Mucosa of descending colon (tissue), 3 donors: ENCODE data around the gene ARRB2. TPM values are rescaled to one million over a fixed set of nuclear protein-coding genes. Genes with fewer than 3 reads are reported as not detected.

Experiments used
- ATAC-seq: fragments of 200-7000 bp; cut with Tn5 transposase; one replicate; pipeline ENCODE4 v1.9.1; 2020; ENCODE audit warnings: mild to moderate bottlenecking, moderate library complexity
- DNase-seq, 3 donors: peaks; one replicate each; pipeline ENCODE4 v3.0.0-alpha.2; 2020
- H3K36me3 ChIP-seq: fragments of 200-600 bp; one replicate; pipeline ENCODE4 v1.8.0; 2021; ENCODE audit warnings: low read depth, mild to moderate bottlenecking
- H3K4me1 ChIP-seq: fragments of 200-600 bp; one replicate; pipeline ENCODE4 v1.8.0; 2021; ENCODE audit warnings: low read depth, mild to moderate bottlenecking
- H3K4me3 ChIP-seq: fragments of 200-600 bp; one replicate; pipeline ENCODE4 v1.8.0; 2021; ENCODE audit warnings: mild to moderate bottlenecking
- H3K9me3 ChIP-seq: fragments of 200-600 bp; one replicate; pipeline ENCODE4 v1.8.0; 2021; ENCODE audit warnings: mild to moderate bottlenecking
- CTCF ChIP-seq: fragments of 200-600 bp; IDR thresholded peaks from one replicate; pipeline ENCODE4 v1.8.0; 2022; ENCODE audit warnings: antibody characterized with exemption, mild to moderate bottlenecking
- intact Hi-C, 2 donors: fragments of 100-400 bp; cut with DNase I in 1 of 2; cut with micrococcal nuclease in 1 of 2; formaldehyde crosslinking; loops; one replicate each; pipeline versions ENCODE4 v1.11.0 to v1.11.1; 2022; cut with DNase I, micrococcal nuclease
- total RNA-seq, 3 donors: library from RNA; stranded (reverse); fragmentation: NEBNext Ultra II Directional in 2 of 3; extraction: Animal tissue kit (Norgen Biotek cat#: 25700) in 2 of 3; gene quantifications; one replicate each; pipeline versions ENCODE4 v1.2.1 to v1.2.4, GENCODE V29; 2021 to 2023
- donor health status: DM: no; HTN: no; CAD: no; lungs with moderate emphysema.
- donor health status: DM: no; HTN: no; CAD: no.
- donor health status: DM: no; HTN: yes; CAD: no.

ARRB2 gene
- total RNA-seq, 3 donors from 2014 or later, result 29.7 to 56.5 (median 49.9) TPM

- Histone ChIP-seq H3K4me3 (no peak overlapping the region), H3K4me1 (peaks cover 8% of the 10 kb centered on the region), H3K9me3 (no peaks in the 10 kb centered on the region), H3K36me3 (no peaks in the 10 kb centered on the region)
- DNase-seq, result no peak
- intact Hi-C loops, result no loop called here
- no peak for TF ChIP-seq CTCF
- ATAC-seq, result no peak
Observed at GRCh38 chr17:4740025-4740351, 29.6 kb downstream of the ARRB2 start.

- Histone ChIP-seq H3K4me1 (peaks cover 8% of the 10 kb centered on the region), H3K36me3 (no peaks in the 10 kb centered on the region), H3K4me3 (no peak overlapping the region), H3K9me3 (no peaks in the 10 kb centered on the region)
- no peak for TF ChIP-seq CTCF
- DNase-seq, result no peak
- ATAC-seq, result no peak
- intact Hi-C loops, result no loop called here
Observed at GRCh38 chr17:4740584-4740983, 30.2 kb downstream of the ARRB2 start.

- H3K4me3 ChIP-seq, result no peak overlapping the region
- no peaks in the 10 kb centered on the region for H3K9me3 ChIP-seq
- intact Hi-C loops, result no loop called here
- ATAC-seq (no peak), DNase-seq (no peak)
- H3K4me1 ChIP-seq, result peaks cover 8% of the 10 kb centered on the region
- TF ChIP-seq CTCF, result no peak
- H3K36me3 ChIP-seq, result no peaks in the 10 kb centered on the region
Observed at GRCh38 chr17:4741544-4741943, 31.1 kb downstream of the ARRB2 start.

GRCh38 chr17:4742133-4742532, 31.7 kb downstream of the ARRB2 start:
- ATAC-seq (no peak), DNase-seq (no peak)
- H3K4me3 ChIP-seq, result no peak overlapping the region
- no peaks in the 10 kb centered on the region for H3K9me3 ChIP-seq
- peaks cover 8% of the 10 kb centered on the region for H3K4me1 ChIP-seq
- TF ChIP-seq CTCF, result no peak
- intact Hi-C loops, result no loop called here
- H3K36me3 ChIP-seq, result no peaks in the 10 kb centered on the region

- no peaks in the 10 kb centered on the region for H3K36me3 ChIP-seq
- no peaks in the 10 kb centered on the region for H3K9me3 ChIP-seq
- no peak overlapping the region for H3K4me3 ChIP-seq
- DNase-seq (no peak), ATAC-seq (no peak)
- no peak for TF ChIP-seq CTCF
- intact Hi-C loops, result no loop called here
- peaks cover 8% of the 10 kb centered on the region for H3K4me1 ChIP-seq
Observed at GRCh38 chr17:4742629-4743028, 32.2 kb downstream of the ARRB2 start.

- no peak for TF ChIP-seq CTCF
Observed at GRCh38 chr17:4743216-4743615, 32.8 kb downstream of the ARRB2 start.

More at GRCh38 chr17:4743216-4743615, 32.8 kb downstream of the ARRB2 start:
- H3K36me3 ChIP-seq, result no peaks in the 10 kb centered on the region
- peaks cover 7% of the 10 kb centered on the region for H3K4me1 ChIP-seq
- DNase-seq, result no peak
- no peak overlapping the region for H3K4me3 ChIP-seq
- no peaks in the 10 kb centered on the region for H3K9me3 ChIP-seq
- ATAC-seq, result no peak
- intact Hi-C loops, result no loop called here
